ENCODE results near the gene FIGNL2.
"Not testable (repeated sequence)": the region's sequence is repeated elsewhere in the genome, so short reads cannot be mapped to it uniquely, and the experiment has no call there.

The FIGNL2 gene

DNA sequence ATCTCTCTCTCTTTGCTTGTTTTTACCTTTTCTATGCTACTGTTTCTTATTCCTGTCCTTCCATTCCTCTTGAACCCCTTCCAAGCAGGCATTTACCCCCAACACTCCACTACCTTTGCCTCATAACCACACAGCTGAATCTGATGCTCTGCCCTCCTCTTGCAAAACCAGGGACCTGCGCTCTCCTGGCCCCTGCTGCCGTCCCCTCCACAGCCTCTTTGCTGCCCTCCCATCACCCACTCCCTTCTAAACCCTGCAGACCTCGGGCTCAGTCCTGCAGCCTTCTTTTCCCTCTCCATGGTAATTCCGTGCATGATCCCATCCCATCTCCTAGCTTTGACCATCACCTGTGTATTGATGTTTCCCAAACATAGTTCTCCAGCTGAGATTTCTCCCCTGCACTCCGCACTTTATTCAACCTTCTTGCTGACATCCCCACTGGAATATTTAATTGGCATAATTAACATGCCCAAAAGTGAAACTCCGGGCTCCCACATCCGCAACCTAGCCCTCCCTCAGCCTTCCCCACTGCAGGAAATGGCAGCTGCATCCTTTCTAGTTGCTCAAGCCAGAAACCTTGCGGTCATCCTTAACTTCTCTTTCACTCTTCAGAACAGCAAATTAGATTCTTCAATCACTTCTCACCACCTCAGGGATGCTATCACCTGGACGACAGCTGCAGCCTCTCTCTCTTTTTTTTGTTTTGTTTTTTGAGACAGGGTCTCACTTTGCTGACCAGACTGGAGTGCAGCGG, 16.0 kb downstream of the FIGNL2 start:
- no peaks in the 10 kb centered on the region for H3F3A ChIP-seq (ENCODE audit: insufficient read depth, low read length)
- H3K9me2 ChIP-seq (ENCODE audit: low read depth, low read length): no peaks in the 10 kb centered on the region
- no peaks in the 10 kb centered on the region for H4K20me1 ChIP-seq (ENCODE audit: insufficient read depth, low read length)
- H3K9me3 ChIP-seq (ENCODE audit: low read length): no peaks in the 10 kb centered on the region
- H3K4me2 ChIP-seq (ENCODE audit: low read length): no peak overlapping the region
- no peak overlapping the region for H2AFZ ChIP-seq (ENCODE audit: low read length)
- TF ChIP-seq EZH2 (IDR thresholded peaks at IDR 0.05; ENCODE audit: borderline replicate concordance, low read length): no peak
- TF ChIP-seq CTCF (IDR thresholded peaks at IDR 0.05; ENCODE audit: low read length): no peak
- no peaks in the 10 kb centered on the region for H3K4me1 ChIP-seq (ENCODE audit: insufficient read depth, low read length, severe bottlenecking)
- no peaks in the 10 kb centered on the region for H3K79me2 ChIP-seq (ENCODE audit: insufficient read depth, low read length)
- H3K27me3 ChIP-seq (ENCODE audit: insufficient read depth, low read length): 0 out of 2 replicates have a peak, but pooled peaks cover 8% of the 10 kb centered on the region
- H3K36me3 ChIP-seq (ENCODE audit: insufficient read depth, low read length): no peaks in the 10 kb centered on the region
- no peak overlapping the region for H3K27ac ChIP-seq (ENCODE audit: low read depth, low read length, poor library complexity, severe bottlenecking)
- no peak overlapping the region for H3K4me3 ChIP-seq (ENCODE audit: low read depth, low read length, poor library complexity, severe bottlenecking)
- no peak overlapping the region for H3K9ac ChIP-seq (ENCODE audit: low read length)

DNA sequence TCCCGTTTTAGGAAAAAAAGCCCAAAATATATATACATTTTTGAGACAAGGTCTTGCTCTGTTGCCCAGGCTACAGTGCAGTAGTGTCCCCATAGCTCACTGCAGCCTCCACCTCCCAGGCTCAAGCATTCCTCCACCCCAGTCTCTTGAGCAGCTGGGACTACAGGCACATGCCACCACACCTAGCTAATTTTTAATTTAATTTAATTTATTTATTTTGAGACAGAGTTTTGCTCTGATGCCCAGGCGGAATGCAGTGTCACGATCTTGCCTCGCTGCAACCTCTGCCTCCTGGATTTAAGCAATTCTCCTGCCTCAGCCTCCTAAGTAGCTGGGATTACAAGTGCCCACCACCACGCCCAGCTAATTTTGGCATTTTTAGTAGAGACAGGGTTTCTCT, 16.7 kb downstream of the FIGNL2 start:
- H3F3A ChIP-seq (ENCODE audit: insufficient read depth, low read length); H3K27ac ChIP-seq (ENCODE audit: low read depth, low read length, poor library complexity, severe bottlenecking); H3K79me2 ChIP-seq (ENCODE audit: insufficient read depth, low read length); H3K27me3 ChIP-seq (ENCODE audit: insufficient read depth, low read length); H3K9ac ChIP-seq (ENCODE audit: low read length); H4K20me1 ChIP-seq (ENCODE audit: insufficient read depth, low read length); H2AFZ ChIP-seq (ENCODE audit: low read length); H3K4me1 ChIP-seq (ENCODE audit: insufficient read depth, low read length, severe bottlenecking); H3K4me2 ChIP-seq (ENCODE audit: low read length); H3K9me3 ChIP-seq (ENCODE audit: low read length); H3K36me3 ChIP-seq (ENCODE audit: insufficient read depth, low read length); H3K9me2 ChIP-seq (ENCODE audit: low read depth, low read length); H3K4me3 ChIP-seq (ENCODE audit: low read depth, low read length, poor library complexity, severe bottlenecking): not testable (repeated sequence)

- H3K9me3 ChIP-seq (ENCODE audit: low read length): no peaks in the 10 kb centered on the region
- H3K9me2 ChIP-seq (ENCODE audit: low read depth, low read length): no peaks in the 10 kb centered on the region
- H3K27ac ChIP-seq (ENCODE audit: low read depth, low read length, poor library complexity, severe bottlenecking): no peak overlapping the region
- no peaks in the 10 kb centered on the region for H4K20me1 ChIP-seq (ENCODE audit: insufficient read depth, low read length)
- H3K4me2 ChIP-seq (ENCODE audit: low read length): no peak overlapping the region
- no peak overlapping the region for H2AFZ ChIP-seq (ENCODE audit: low read length)
- no peaks in the 10 kb centered on the region for H3K79me2 ChIP-seq (ENCODE audit: insufficient read depth, low read length)
- H3K36me3 ChIP-seq (ENCODE audit: insufficient read depth, low read length): no peaks in the 10 kb centered on the region
- no peaks in the 10 kb centered on the region for H3F3A ChIP-seq (ENCODE audit: insufficient read depth, low read length)
- H3K4me3 ChIP-seq (ENCODE audit: low read depth, low read length, poor library complexity, severe bottlenecking): no peak overlapping the region
- no peak for TF ChIP-seq EZH2 (IDR thresholded peaks at IDR 0.05; ENCODE audit: borderline replicate concordance, low read length)
- TF ChIP-seq CTCF (IDR thresholded peaks at IDR 0.05; ENCODE audit: low read length): no peak
- no peaks in the 10 kb centered on the region for H3K4me1 ChIP-seq (ENCODE audit: insufficient read depth, low read length, severe bottlenecking)
- 0 out of 2 replicates have a peak, but pooled peaks cover 8% of the 10 kb centered on the region for H3K27me3 ChIP-seq (ENCODE audit: insufficient read depth, low read length)
- no peak overlapping the region for H3K9ac ChIP-seq (ENCODE audit: low read length)
Observed at GRCh38 chr12:51829641-51830040, 18.9 kb downstream of the FIGNL2 start.

GRCh38 chr12:51829011-51829481, 19.5 kb downstream of the FIGNL2 start:
- Histone ChIP-seq H3K79me2 (ENCODE audit: insufficient read depth, low read length) (no peaks in the 10 kb centered on the region), H3K4me3 (ENCODE audit: low read depth, low read length, poor library complexity, severe bottlenecking) (no peak overlapping the region), H4K20me1 (ENCODE audit: insufficient read depth, low read length) (no peaks in the 10 kb centered on the region), H2AFZ (ENCODE audit: low read length) (no peak overlapping the region), H3F3A (ENCODE audit: insufficient read depth, low read length) (no peaks in the 10 kb centered on the region), H3K27ac (ENCODE audit: low read depth, low read length, poor library complexity, severe bottlenecking) (no peak overlapping the region), H3K4me2 (ENCODE audit: low read length) (no peak overlapping the region), H3K27me3 (ENCODE audit: insufficient read depth, low read length) (0 out of 2 replicates have a peak, but pooled peaks cover 8% of the 10 kb centered on the region), H3K9me2 (ENCODE audit: low read depth, low read length) (no peaks in the 10 kb centered on the region), H3K9me3 (ENCODE audit: low read length) (no peaks in the 10 kb centered on the region), H3K4me1 (ENCODE audit: insufficient read depth, low read length, severe bottlenecking) (no peaks in the 10 kb centered on the region), H3K9ac (ENCODE audit: low read length) (no peak overlapping the region), H3K36me3 (ENCODE audit: insufficient read depth, low read length) (no peaks in the 10 kb centered on the region)
- TF ChIP-seq CTCF (IDR thresholded peaks at IDR 0.05; ENCODE audit: low read length): no peak
- no peak for TF ChIP-seq EZH2 (IDR thresholded peaks at IDR 0.05; ENCODE audit: borderline replicate concordance, low read length)

All from OCI-LY1 (cell line).